ENCODE data around the gene CYTH1.

The CYTH1 gene

GRCh38 chr17:78668847-78669246 lies 113.2 kb downstream of the CYTH1 start:
- DNase-seq: no peak

- DNase-seq: no peak
Measured at GRCh38 chr17:78667741-78668640, 114.1 kb downstream of the CYTH1 start.

GRCh38 chr17:78667091-78667490 lies 115.0 kb downstream of the CYTH1 start:
- no peak for DNase-seq

- DNase-seq: peak; percentile 99
Measured at GRCh38 chr17:78665952-78666920, 115.8 kb downstream of the CYTH1 start.

GRCh38 chr17:78665387-78665951 lies 116.6 kb downstream of the CYTH1 start:
- no peak for DNase-seq

GRCh38 chr17:78664476-78665386 lies 117.3 kb downstream of the CYTH1 start:
- peak; percentile 40 for DNase-seq

GRCh38 chr17:78661093-78661770 lies 120.8 kb downstream of the CYTH1 start:
- no peak for DNase-seq

- DNase-seq: no peak
Measured at GRCh38 chr17:78659546-78659945, 122.5 kb downstream of the CYTH1 start.

GRCh38 chr17:78658281-78658785 lies 123.7 kb downstream of the CYTH1 start:
- DNase-seq: no peak

GRCh38 chr17:78655251-78655940 lies 126.7 kb downstream of the CYTH1 start:
- DNase-seq: no peak

- DNase-seq: peak; percentile 30
Measured at GRCh38 chr17:78654325-78654724, 127.7 kb downstream of the CYTH1 start.

GRCh38 chr17:78653382-78653781 lies 128.7 kb downstream of the CYTH1 start:
- no peak for DNase-seq

GRCh38 chr17:78652913-78653312 lies 129.2 kb downstream of the CYTH1 start:
- DNase-seq: no peak

GRCh38 chr17:78652024-78652423 lies 130.0 kb downstream of the CYTH1 start:
- DNase-seq: no peak

- DNase-seq: no peak
Measured at GRCh38 chr17:78651554-78651953, 130.5 kb downstream of the CYTH1 start.

- DNase-seq: no peak
Measured at GRCh38 chr17:78650093-78650715, 131.9 kb downstream of the CYTH1 start.

- DNase-seq: no peak
Measured at GRCh38 chr17:78648293-78648692, 133.8 kb downstream of the CYTH1 start.

GRCh38 chr17:78647032-78647431 lies 135.0 kb downstream of the CYTH1 start:
- no peak for DNase-seq

GRCh38 chr17:78645421-78646295 lies 136.4 kb downstream of the CYTH1 start:
- DNase-seq: peak; percentile 32
